HT1080 (cell line): ENCODE data around the gene COL12A1. TPM values are rescaled to one million over a fixed set of nuclear protein-coding genes. Genes with fewer than 3 reads are reported as not detected.
A peak's percentile ranks its signal among the peaks of the same experiment; 100 is the strongest.

Experiments
- DNase-seq: peaks from one replicate; pipeline ENCODE4 v3.0.0-alpha.2; 2015; ENCODE audit warnings: low read depth
- polyA plus RNA-seq, 2 experiments: library from polyadenylated mRNA; depleted of rRNA; stranded (reverse); fragments of >200 nt; gene quantifications; 2 replicates each; pipeline ENCODE4 v1.2.3, GENCODE V29; 2015
- total RNA-seq: library from RNA; depleted of rRNA; stranded (reverse); fragments of >200 nt; shearing (Covaris generic); gene quantifications from 2 replicates; pipeline ENCODE4 v1.2.3, GENCODE V29; 2014; rRNA removed

The COL12A1 gene
- total RNA-seq, result 9.7 and 12.6 TPM in 2 replicates
- polyA plus RNA-seq (2015; cell fraction: cytosol; rRNA removed), result 4.4 and 7.0 TPM in 2 replicates
- 122 and 123 TPM in 2 replicates for polyA plus RNA-seq (2015; cell fraction: nucleus; rRNA removed)

DNA sequence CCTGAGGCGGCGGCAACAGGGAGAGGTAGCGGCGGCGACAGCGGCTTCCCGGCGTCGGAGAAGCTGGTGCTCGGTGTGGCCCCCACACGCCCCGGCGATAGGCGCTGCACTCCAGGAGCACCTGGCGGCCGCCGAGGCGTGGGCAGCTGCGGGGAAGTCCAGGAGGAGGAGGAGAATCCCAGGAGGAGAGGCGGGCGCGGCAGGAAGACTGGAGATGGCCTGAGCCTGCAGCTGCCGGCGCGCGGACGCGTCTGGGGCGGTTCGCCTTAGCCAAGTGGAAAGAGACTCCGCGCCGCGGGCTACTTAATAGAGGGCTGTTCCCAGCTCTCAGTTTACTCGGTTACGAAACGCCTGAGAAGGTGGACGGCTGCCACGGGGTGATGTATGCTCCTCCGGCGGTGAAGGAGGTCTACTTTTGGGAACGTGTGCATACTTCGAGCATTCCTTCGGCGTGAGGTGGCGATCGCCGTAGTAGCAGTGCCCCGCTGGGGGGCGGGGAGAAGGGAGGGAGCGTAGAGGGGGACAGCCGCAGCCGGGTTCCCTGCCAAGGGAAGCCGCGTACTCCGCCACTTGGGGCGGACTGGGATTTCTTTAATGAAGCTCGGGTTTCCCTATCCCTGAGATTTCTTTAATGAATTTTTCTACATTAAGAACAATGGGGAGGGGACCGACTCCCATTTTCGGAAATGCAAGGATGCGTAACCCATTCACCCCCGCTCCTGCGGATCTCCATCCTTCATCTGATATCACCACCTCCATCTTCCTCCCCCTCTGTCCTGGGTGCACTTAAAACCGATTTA, at the start of gene COL12A1:
COL12A1 (minus strand) TSS at position 278 of the 800 bp plus-strand sequence. CDS start 3,261 bp downstream, outside the sequence.
- DNase-seq, result peak; percentile 88

DNA sequence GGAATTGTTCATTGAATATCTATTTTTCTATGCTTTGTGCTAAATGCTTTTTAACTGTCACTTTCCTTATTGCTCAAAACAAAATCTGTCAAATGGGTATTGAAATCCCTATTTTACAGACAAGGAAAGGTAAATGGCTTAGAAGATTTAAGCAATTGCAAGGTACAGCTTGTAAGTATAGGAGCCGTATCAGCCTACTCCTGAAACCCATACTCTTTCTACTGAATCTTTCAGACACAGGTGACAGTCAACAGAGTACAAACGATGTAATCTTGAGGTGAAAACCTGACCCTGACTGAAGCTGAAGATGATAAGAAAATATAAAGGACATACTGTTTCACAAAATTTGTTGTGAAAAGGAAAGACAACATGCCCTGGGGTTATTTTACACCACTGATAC, 44.7 kb upstream of the COL12A1 start:
- no peak for DNase-seq

DNA sequence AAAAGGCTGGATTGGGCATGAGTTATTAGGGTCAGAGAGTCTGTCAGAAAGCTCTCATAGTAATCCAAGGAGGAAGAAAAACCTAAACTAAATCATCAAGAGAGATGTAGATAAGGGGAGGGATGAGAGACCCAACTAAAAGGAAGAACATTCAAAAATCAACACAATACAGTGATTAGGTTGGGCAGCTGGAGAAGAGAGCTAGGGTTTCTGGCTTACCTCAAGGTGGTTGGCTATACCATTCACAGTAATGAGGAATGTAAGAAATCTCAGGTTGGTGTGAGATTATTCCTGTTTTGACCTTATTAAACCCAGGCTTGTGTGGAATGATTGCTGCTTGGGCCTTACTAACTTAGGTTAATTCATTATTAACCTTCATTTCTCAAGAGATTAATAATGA, 44.0 kb upstream of the COL12A1 start:
- DNase-seq, result no peak

DNA sequence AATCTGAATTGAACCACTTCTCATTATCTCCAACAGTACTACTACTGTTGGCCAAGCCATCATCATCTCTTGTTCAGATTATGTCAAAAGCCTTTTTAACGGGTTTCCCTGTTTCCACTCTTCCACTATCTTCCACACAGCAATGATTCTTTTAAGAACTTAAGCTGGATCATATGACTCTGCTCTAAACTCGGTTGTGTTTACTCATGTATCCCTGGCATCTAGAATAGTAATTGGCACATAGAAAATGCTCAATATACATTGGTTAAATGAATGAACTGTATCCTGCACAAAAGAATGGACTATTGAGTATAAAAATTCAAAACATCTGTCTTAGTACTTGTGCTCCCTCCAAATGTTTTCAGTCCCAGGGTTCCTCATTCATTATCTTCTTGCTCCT, 40.5 kb upstream of the COL12A1 start:
- DNase-seq, result no peak

DNA sequence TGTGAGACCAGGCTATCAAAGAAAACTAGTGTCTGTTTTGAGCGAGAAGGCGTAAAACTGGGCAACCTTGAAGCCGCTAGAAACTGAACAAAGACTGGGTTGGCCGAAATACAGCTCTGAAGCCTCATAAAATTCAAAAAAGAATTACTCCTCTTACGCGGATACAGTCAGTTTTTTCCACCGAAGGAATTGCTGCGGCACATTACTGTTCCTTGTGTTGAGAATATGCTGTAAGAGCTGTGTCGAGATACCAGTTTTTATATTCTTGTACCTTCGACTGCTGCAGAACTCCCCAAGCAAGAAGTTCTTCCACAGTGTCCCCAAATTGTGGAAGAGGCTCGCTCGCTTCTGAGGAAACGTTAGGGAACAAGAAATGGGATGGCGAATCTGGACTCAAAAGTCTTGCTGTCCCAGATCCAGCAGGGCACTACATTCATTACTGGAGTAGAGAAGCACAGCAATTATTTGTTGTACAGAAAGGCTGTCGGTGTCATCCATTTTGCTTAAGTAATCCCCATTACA, 38.3 kb upstream of the COL12A1 start:
- no peak for DNase-seq

DNA sequence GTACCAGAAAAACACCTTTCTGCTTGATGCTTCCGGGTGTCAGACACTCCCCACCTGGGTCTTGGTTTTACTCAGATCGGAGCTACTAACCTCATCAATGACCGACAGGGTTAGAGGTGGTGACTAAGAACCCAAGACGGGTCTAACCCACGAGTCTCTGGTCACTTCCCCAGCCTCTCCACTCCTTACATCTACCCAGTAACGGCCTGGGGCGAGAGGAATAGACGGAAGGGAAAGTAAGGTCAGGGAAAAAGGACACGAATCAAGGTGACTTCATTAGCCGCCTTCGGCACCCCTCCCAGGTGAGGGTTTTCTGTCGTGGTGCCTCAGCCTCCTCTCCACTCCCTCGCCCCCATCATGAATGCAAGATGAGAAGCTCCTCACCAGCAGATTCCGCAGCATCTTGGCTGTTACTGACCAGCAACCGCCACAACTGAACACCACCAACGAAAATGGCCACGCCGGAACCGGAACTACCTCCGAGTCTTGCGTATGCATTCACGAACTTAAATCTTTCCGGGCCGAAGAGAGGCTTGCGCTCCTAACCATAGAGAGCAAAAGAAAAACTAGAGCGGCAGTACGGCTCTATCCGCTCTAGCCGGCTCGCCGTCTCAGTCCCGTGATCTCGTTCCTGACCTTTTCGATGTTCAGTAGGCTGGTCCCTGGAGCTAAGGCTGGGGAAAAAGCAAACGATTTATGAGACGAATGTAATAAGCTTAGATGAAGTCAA, 37.6 kb upstream of the COL12A1 start, which contains the start of gene COX7A2:
COX7A2 (minus strand) TSS at position 469 of the 730 bp plus-strand sequence; CDS start at position 402, 67 bp downstream.
- DNase-seq, result peak; percentile 97

DNA sequence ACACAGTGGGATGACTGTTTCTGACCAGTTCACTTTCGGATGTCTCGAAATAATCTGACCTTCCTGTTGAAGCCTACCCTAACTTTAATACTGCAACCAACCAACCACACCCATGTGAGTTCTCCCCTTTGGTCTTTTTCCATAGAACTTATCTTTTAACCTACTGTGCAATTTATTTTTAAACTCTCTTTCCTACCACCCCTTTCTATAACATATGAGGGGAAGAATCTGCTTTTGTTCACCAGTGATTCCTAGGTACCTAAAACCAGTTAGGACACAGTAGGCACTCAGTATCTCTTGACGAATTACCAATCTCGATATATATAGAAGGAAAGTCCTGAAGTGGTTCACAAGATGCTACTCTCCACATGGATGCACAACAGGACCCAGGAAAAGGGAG, 30.8 kb upstream of the COL12A1 start:
- DNase-seq, result no peak

DNA sequence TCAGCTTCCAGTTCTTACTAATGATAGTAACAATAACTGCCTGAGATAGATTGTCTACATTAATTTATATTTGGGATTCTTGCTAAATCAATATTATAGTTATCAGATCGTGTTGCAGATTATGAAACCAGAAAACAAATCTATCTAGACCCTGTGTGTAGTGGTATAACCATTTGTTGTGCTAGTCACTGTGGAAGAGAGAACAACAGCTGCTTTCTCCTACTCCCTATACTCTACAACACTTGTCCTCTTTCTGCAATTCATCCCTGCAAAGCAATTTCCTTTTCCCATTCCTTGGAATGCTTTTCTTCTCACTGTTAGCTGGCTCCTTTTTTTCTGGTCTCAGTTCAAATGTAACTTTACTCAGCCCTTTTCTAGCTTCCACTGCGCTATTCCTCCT, 29.4 kb upstream of the COL12A1 start:
- no peak for DNase-seq

DNA sequence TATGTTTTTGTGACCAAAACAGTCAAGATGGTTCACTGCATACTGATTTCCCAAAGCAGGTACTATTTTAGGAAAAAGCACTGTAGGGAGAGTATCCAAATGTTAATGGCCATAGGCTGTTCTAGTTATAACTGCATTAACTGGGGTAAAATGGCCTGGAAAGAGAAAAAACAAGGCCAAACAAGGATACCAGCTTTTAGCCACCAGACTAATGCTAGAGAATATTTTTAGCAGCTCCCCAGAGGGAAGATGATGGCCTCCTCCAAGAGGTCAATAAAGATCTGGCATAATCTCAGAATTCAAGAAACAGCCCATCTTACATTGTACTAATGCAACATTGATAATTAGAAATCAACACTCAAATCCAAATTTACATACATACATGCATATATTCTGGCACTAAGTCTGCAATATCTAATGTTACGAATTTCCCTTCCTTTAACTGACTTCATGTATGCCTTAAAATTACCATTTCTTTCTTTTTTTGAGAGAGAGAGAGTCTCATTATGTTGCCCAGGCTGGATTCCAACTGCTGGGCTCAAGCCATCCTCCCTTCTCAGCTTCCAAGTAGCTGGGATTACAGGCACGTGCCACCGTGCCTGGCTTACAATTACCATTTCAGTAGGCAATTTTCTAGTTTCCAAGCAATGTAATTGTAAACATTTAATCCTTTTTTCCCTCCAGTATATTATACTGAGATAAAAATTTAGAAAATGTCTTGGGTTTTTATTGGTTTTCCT, 28.4 kb upstream of the COL12A1 start:
- DNase-seq, result no peak

DNA sequence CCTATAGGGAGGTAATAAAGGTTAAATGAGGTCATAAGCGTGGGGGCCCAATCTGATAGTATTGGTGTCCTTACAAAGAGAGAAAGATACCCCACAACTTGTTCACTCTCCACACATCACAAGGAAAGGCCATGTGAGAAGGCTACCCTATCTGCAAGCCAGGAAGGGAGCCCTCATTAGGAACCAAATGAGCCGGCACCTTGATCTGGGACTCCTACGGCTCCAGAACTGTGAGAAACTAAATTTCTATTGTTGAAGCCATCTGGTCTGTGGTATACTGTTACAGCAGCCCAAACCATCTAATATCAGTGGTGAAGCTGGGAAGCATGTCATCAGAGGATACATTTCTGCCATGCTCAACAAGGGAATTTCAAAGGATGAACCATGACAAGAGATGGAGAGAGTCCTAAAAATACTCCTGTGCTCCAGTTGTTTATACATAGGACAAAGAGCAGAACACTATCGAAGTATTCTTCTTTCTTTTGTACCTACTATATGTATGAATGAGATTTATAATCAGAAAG, 27.3 kb upstream of the COL12A1 start:
- no peak for DNase-seq

DNA sequence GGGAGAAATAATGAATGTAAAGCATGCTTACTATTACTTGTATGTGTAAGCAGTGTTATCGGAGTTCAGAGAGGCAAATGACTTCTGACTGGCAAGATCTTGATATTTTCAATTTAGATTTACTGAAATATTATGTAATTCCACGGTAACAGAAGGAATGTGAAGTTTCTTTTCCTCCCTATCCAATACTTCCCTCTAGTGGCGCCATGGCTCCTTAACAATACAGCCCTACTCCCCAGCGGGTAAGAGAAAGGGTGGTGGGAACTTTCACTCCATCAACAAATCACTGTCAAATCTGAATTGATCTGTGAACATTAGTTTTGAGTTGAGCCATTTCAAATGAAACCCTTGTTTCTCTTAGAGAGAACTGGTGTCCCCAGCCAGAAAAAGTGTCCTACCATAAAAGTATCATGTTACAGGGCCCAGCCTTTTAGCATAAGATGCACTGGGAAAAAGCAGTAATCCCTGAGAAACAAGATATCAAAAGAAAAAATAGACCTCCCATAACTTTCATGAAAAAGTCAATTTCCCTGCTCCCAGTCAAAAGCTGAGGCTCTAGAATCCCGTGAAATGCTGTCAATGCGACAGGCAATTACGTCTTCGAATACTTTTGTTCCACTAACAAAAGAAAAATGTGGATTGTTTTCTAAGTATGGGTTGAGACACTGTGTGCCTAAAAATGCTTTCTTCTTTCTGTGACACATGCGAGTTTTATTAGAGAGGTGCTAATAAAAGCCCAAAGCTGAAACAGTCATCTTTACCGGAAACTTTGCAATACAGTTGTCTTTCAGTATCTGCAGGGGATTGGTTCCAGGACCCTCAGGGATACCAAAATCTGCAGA, 24.9 kb upstream of the COL12A1 start:
- DNase-seq, result peak; percentile 45

DNA sequence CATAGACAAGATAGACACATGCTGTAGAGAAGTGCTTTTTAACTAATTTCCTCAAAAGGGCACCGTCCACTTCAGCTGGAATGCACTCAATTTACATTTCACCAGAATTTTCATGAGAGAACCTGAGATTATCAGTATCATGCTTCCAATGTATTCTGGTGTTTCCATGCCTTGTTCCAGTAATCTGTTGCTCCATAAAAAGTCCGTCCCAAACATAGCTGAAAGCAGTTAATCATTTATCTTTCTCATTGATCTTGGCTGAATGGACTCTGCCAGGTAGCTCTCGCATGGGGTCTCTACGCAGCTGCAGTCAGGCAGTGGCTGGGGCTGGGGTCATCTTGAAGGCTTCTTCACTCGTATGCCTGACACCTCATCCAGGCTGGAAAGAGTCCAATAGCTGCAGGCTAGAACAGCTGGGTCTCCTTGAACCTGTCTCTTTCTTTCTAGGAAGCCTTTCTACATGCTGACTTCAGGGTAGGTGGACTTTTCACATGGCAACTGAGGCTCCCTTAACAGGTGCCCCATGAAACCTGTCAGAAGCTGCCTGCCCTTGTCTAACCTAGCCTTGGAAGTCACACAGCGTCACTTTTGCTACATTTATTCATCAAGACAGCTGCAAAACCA, 18.6 kb upstream of the COL12A1 start:
- DNase-seq, result no peak

DNA sequence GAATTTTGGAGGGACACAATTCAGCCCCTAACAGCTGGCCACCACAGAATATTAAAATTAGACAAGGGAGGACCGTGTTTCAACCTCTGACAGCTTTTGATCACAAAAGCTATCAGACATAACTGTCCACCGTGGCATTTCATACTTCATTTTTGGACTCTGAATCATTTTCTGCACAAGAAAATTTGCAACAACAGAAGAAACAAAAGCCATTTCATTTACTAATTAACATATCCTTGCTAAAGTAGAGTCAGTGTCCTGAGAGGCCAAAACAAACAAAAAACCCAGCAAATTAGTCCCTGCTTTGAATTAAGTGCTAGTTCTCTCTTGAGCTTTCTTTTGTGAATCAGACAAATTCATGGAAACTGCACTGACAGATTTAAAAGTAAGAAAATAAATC, 17.6 kb upstream of the COL12A1 start:
- no peak for DNase-seq

DNA sequence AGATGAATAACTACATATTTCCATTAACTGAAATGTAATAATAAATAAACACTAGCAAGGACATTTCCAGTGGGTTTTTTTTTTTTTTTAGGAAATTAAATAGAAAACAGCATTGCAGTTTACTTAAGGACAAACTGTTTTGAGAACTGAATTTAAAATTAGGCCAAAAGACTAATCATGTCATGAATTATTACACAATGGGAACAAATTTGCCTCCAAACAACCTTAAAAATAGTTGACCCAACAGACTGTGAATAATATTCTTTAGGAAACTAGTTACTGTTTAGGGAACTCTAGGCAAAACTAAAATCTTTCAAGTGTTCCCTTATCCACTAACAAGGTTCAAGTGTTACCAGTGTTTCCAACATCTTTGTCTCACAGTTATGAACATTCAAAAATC, 16.4 kb upstream of the COL12A1 start:
- DNase-seq, result no peak

DNA sequence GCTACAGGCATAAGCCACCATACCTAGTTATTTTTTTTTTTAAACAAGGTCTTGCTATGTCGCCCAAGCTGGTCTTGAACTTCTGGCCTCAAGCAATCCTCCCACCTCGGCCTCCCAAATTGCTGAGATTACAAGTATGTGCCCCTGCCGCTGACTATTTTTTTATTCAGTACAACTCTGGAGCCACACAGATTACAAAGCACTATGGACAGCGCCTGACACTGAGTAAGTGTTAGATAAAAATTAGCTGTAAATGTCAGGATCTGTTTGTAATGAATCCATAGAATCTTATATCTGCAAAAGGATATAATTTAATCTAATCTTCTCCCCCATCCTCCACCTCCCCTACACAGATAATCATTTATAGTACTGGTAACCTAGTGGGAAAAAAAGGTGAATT, 15.3 kb upstream of the COL12A1 start:
- no peak for DNase-seq

DNA sequence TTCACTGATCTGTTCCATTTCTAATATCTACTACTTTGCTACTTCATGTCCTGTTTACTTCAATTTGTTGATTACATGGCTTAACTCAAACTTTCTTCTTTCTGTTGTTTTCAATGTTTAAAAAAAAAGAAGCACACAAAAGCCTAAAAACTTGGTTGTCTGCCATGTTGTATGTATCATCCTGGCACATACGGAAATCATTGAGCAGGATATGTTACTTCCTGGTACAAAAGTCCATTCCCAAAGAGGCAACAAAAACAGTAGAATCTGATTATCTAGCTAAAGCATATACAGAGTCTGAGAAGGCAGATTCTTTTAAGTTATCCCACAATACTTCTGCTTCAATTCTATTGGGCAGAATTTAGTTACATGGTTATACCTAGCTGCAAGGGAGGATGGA, 14.5 kb upstream of the COL12A1 start:
- no peak for DNase-seq

DNA sequence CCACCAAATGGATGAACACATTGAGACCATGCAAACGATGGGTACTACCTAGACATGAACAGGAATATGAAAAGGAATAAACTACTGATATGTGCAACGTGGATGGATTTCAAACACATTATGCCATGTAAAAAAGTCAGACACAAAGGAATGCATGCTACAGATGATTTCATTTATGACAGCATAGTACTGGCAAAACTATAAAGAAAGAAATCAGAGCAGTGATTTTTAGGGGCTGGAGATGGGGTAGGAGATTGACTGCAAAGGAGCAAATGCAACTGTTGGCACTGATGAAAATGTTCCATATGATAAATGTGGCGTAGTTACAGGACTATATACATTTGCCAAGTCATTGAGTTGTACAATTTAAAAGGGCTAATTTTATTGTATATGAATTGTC, 13.4 kb upstream of the COL12A1 start:
- DNase-seq, result no peak

DNA sequence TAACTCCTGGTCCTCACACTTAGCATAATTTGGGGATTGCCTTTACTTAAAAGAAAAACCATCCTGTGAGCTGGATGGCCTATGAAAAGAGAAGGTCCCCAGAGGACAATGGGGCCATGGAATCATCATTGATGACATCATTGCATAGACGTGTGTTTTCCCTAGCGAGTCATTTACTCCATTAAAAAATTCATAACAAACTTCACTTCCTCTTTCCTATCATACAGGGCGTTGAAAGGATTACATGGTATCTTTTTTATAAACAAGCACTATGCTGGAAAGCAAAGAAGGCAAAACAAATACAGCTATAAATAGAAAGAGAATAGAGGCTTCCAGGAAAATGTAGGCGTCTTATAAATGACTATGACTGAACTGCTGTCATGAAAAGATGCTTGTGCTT, 11.3 kb upstream of the COL12A1 start:
- peak; percentile 48 for DNase-seq

DNA sequence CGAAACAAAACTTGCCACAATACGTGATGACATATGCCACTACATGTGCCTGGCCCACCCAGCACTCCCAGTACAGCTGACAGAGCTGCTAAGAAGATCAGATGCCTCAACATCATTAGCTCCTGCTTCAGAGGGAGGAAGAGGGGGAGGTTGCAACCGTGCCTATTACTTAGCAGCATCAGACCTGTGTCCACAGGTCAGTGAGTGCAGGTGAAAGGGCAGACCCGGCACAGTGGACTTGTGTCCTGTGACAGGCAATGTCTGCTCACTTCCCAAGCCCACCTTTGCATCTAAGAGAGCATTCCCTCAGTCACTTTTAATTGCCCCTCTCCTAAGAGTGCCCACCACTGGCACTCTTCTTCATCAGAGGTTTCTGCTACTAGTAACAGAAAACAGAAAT, 9.4 kb upstream of the COL12A1 start:
- DNase-seq, result no peak

DNA sequence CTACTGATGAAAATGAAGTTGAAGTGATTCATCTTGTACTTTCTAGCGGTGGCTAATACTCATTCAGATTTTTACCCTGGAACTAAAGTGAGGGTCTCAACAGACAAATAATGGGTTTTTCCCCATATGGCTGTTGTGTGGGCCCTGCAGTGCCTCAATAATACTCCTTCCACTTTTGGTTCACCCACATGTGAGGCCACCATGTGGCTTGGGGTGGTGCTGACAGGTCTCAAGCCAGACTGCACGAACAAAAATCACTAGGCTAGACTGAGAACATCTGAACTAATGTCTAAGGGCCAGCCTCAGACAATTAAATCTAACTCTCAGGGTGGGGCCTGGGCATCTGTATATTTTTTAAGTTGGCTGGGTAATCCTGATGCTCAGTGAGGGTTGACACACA, 7.9 kb upstream of the COL12A1 start:
- DNase-seq, result no peak
